Measurements from ENCODE around the gene PRKCQ. TPM values are rescaled to one million over a fixed set of nuclear protein-coding genes. Genes with fewer than 3 reads are reported as not detected.

The PRKCQ gene
- total RNA-seq (2022; extraction: Qiagen RNA extraction; ENCODE audit: low read depth): 4.2 to 4.9 TPM (median 4.5 TPM) in 5 replicates

DNA sequence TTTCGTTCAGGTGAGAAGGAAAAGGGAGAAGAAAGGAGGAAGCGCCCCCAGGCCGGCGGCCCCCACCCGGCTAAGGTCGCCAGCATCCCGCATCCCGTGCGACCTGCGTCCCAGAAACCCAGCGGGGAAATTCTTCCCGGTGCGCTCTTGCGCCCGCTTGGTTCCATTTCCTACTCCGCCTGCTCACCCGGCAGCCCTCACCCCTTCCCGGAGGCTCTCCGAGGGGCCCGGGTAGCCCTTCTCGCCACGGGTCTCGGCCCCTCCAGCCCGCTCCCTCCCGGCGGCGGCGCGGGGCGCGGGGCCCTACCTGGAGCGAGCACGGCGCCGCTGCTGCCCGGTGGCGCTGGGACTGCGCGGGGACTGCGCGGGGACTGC, at the start of gene PRKCQ:
PRKCQ (minus strand) TSS at position 373 of the 375 bp plus-strand sequence. CDS start 65,141 bp downstream, outside the sequence.

